NCI-H446 treated with DMSO at 0.1 percent for 48 hours (cell line): ENCODE data around the gene C4A.
"Not testable (repeated sequence)": the region's sequence is repeated elsewhere in the genome, so short reads cannot be mapped to it uniquely, and the experiment has no call there.

Experiments
- DNase-seq: peaks from one replicate; lab custom pipeline; 2025; lab: John Stamatoyannopoulos, UW

C4A gene

DNA sequence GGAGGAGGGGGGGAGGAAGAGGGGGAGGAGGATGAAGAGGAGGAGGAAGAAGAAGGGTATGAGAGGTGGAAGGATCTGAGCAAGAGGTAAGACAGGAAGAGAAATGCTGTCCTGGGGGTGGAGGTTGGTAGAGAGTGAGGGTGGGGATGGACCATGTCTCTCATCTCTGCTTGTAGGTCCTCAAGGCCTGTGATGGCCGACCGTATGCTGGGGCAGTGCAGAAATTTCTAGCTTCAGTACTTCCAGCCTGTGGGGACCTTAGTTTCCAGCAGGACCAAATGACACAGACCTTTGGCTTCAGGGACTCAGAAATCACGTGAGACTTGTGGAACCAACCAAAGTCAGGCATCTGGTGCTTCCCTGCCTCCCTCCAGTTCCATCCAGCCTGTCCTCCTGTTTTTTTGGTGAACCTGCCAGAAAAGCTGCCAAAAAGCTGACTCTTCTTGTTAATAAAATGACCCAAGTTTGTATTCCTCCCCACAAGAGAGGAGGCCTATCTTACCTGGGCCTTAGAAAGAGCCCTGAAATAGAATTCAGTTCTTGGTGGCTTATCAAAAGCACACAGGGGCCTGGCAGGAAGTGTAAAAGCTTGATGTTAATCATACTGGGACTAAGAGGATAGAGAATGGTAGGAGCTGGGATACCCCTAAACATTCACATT lies 2.5 kb upstream of the C4A start:
- no peak for DNase-seq

DNA sequence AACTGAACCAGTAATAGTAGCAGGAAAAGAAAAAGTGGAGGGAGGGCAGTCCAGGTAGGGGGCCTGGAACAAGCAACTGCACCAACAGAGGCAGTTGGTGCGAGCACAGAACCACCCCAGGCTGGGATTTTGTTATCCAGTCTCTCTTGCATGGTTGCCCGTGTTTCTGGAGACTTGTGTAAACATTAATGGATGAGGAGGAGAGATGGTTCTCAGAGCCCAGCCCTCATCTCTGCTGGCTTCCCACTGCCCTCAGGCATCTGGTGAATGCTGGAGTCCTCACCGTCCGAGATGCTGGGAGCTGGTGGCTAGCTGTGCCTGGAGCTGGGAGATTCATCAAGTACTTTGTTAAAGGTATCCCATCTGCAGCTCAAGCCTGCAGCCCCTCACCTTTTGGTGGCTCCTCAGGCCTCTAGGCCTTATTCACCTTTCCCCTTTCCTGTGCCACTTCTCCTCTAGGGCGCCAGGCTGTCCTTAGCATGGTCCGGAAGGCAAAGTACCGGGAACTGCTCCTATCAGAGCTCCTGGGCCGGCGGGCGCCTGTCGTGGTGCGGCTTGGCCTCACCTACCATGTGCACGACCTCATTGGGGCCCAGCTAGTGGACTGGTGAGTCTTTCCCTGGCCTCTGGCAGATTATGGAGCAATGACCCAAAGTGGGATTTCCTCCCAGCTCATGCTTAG lies 1.5 kb upstream of the C4A start:
- DNase-seq = not testable (repeated sequence)

DNA sequence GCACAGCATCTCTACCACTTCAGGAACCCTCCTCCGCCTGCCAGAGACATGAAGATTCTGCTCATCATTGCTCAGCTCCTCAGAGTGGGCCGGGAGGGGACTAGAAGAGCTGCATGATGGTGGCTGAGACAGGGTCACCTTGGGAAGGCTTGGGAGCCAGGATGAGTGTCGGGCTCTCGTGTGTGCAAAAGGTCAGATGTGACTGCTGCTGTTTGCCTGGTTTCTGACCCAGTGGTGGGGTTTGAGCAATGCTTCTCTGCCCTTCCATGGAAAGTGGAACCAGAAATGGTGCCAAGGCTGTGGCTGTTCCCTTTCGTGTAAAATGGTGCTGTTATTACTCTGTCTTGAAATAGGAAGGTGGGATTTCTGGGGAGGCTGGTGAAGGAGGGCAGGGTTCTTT lies 859 bp upstream of the C4A start:
- DNase-seq = not testable (repeated sequence)

DNA sequence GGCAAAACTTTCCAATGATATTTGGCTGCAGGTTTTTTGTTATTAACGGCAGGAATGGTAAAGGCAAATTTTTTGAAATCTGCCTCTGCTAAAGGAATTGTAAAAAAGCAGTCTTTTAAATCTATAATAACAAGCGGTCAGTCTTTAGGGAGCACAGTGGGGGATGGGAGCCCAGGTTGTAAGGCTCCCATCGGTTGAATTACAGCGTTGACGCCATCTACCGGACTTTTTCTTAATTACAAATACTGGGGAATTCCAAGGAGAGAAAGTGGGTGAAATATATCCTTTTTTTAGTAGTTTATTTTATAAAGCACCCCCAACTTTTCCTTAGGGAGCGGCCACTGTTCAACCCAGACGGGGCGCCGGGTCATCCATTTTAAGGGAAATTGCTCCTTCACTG lies 7.5 kb downstream of the C4A start:
- DNase-seq = not testable (repeated sequence)

DNA sequence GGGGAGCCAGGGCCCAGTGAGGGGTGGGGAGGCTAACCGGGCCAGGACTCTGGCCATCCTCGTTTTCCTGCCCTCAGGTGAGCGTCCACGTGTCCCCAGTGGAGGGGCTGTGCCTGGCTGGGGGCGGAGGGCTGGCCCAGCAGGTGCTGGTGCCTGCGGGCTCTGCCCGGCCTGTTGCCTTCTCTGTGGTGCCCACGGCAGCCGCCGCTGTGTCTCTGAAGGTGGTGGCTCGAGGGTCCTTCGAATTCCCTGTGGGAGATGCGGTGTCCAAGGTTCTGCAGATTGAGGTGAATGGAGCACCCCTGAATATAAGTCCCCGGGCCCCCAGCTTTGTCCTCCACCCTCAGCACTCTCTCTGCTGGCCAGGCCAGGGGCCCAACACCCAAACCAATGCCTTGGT lies 12.6 kb downstream of the C4A start:
- DNase-seq = not testable (repeated sequence)

DNA sequence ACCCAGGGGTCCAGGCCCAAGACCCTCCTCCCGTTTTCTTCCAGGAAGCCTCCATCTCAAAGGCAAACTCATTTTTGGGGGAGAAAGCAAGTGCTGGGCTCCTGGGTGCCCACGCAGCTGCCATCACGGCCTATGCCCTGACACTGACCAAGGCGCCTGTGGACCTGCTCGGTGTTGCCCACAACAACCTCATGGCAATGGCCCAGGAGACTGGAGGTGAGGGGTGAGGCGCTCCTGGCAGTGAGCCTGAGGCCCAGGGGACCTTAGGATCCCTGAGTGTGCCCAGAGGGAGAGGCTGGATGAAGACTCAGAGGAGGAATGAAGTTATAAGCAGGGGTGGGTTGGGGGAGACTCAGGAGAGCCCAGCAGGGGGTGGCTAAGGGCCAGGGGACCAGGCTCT lies 14.5 kb downstream of the C4A start:
- not testable (repeated sequence) for DNase-seq

DNA sequence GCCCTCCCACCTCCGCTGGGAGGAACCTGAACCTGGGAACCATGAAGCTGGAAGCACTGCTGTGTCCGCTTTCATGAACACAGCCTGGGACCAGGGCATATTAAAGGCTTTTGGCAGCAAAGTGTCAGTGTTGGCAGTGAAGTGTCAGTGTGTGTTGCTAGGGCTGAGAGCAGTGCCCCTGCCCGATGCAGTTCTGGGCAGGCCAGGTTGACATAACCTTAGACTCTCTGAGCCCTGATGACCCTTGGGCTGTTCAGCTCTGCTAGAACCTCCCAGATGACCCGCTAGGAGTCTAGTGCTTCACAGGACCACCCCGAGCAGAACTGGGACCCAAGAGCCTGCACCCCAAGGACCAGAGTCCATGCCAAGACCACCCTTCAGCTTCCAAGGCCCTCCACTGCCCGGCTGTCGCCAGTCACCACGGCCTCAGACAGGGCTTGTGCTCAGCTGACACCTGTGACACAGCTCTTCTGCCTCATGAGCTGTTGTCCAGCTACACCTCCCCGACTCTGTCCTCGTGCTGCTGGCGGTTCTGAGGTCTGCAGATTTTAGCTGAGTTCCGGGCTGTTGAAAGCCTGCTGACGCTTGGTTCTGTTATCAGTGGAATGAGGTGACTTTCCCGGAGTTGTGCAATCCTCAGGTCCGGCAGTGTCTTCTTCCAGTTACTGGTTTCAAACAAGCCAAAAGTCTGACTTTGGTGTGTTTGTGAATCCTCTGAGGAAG lies 20.9 kb downstream of the C4A start:
- DNase-seq = not testable (repeated sequence)

DNA sequence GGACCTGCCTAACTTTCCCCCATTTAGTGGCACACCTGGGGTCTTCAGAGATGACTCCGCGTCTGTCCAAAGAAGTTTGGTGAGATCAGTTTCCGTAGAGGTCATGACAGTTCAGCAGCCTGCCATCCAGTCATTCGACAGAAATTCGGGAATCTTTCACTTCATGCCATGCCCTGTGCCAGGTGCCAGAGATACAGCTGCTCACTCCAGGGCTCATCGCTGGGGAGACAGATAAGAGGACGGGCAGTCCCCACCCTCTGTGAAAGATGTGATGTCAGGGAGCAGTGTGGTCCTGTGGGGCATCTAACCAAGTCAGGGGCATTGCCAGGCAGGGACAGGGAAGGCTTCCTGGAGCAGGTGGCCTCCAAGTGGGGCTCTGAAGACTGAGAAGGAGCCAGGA lies 21.4 kb downstream of the C4A start:
- not testable (repeated sequence) for DNase-seq

DNA sequence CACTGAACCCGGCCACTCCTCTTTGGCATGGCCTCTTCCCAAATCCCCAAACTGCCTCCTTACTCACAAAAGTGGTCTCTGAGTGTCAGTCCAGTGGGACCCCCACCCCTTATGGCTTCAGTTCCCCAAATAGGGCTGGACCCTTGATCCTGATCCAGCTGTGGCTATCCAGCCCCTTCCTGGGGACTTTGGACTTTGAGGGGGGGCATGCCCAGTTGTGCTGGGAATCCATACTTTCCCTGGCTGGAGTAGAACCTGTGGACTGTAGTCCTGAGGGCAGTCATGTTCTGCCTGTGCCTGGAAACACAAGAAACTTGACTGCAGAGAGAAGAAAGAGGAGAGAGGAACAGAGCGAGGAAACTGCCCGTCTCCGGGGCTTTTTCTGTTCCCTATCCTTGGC lies 22.5 kb downstream of the C4A start:
- DNase-seq = not testable (repeated sequence)

DNA sequence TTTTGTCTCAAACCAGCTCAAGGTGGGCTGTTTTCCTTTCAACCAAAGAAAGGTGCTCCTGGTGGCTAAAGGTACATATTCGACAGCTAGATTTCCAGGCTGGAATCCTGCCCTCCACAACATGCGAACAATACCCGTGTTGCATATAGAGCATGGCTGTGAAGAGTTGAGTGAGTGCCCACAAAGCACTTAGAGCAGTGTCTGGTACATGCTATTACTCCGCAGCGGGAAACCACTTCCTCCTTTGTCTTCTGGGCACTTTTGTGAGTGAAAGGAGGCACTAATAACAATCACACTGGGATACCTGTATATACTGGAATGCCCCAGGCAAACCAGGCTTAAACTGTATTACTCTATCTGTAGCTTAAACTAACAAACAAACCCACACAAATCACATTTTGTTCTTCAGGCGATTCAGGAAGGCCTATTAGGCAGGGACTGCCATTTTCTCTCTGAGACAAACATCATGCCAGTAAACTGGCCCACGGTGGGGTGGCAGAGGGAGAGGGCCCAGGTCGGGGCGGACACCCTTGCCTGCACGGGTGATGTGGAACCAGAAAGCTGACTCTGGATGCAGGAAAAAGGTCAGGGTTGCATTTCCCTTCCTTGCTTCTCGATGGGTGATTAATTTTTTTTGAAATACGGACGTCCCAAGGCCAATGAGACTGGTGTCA lies 23.1 kb downstream of the C4A start:
- not testable (repeated sequence) for DNase-seq

DNA sequence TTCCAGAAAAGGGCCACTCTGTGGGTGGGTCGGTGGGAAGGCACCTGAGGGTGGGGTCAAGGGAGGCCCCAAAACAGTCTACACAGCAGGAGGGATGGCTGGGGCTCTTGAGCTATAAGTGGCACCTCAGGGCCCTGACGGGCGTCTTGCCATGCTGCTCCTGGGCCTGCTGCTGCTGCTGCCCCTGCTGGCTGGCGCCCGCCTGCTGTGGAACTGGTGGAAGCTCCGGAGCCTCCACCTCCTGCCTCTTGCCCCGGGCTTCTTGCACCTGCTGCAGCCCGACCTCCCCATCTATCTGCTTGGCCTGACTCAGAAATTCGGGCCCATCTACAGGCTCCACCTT lies 23.7 kb downstream of the C4A start:
- DNase-seq = not testable (repeated sequence)

DNA sequence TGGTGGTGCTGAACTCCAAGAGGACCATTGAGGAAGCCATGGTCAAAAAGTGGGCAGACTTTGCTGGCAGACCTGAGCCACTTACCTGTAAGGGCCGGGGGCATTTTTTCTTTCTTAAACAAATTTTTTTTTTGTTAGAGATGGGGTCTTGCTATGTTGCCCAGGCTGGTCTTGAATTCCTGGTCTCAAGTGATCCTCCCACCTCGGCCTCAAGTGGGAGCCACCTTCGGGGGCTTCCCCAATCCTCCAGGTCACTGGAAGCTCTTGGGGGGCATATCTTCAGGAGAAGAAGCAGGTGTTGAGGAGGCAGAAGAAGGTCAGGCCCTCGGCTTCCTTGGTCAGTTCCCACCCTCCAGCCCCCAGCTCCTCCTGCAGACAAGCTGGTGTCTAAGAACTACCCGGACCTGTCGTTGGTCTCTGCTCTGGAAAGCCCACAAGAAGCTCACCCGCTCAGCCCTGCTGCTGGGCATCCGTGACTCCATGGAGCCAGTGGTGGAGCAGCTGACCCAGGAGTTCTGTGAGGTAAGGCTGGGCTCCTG lies 24.2 kb downstream of the C4A start:
- DNase-seq = not testable (repeated sequence)

DNA sequence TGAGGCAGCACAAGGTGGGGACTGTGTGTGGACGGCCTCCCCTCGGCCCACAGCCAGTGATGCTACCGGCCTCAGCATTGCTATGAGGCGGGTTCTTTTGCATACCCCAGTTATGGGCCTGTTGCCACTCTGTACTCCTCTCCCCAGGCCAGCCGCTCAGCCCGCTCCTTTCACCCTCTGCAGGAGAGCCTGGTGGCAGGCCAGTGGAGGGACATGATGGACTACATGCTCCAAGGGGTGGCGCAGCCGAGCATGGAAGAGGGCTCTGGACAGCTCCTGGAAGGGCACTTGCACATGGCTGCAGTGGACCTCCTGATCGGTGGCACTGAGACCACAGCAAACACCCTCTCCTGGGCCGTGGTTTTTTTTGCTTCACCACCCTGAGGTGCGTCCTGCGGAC lies 25.2 kb downstream of the C4A start:
- DNase-seq = not testable (repeated sequence)

DNA sequence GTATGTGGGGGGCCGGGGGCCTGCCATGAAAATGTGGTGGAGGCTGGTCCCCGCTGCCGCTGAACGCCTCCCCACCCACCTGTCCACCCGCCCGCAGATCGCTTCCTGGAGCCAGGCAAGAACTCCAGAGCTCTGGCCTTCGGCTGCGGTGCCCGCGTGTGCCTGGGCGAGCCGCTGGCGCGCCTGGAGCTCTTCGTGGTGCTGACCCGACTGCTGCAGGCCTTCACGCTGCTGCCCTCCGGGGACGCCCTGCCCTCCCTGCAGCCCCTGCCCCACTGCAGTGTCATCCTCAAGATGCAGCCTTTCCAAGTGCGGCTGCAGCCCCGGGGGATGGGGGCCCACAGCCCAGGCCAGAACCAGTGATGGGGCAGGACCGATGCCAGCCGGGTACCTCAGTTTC lies 26.2 kb downstream of the C4A start:
- DNase-seq = not testable (repeated sequence)

DNA sequence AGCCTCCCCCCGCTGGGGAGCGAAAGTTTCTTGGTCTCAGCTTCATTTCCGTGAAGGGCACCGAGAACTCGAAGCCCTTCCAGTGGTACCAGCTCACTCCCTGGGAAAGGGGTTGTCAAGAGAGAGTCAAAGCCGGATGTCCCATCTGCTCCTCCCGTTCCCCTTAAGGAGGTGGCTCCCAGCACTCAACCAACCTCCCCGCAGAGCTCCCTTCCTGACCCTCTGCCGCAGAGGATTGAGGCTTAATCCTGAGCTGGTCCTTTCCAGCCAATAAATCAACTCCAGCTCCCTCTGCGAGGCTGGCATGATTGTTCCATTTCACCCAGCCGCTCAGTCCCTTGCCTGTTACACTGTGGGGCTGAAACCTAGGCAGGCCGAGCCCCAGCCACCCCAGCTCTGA lies 26.8 kb downstream of the C4A start:
- DNase-seq = not testable (repeated sequence)

DNA sequence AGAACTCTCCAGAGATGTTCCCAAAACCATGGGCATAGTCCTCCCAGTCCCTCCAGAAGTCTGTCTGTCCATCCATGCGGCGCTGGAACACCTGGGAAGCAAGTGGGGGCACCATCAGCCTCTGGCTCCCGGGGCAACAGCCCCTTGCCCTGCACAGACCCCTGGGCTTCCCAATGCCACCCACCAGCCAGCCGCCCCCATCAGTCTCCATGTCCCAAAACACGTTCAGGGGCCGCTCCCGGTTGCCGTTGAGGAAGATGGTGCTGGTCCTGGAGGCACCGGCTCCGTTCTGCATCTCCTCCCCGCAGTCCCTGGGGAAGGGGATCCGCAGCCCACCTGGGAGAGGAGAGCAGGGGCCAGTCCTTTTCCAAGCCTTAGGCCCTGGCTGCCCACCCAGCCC lies 27.7 kb downstream of the C4A start:
- not testable (repeated sequence) for DNase-seq

DNA sequence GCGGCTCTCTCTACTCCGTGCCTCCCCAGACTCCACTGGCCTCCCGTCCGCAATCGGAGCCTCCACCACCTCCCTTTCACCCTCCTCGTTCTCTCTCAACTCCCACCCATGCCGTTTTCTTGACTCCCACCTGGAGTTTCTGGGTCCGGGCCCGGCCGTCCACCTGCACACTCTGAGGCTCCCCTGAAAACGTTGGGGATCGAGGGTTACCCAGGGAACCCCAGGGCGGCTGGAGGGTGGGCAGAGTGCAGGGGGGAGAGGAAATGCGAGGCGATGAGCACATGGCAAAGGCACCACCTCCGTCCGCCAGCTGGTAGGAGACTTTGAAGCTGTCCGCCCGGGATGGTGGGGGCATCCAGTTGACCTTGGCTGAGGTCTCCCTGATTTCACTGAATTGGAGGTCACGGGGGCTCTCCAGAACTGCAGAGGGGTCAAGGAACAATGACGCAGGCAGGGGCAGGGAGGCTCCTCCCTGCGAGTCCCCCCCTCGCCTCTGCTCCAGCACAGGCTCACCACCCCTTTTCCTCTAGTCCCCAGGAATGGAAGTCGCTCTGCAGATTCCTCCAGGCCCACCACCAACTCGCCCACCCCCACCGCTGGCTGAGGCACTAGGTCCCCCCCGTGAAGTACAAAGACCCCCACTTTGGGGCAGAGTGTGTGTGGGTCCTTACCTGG lies 29.1 kb downstream of the C4A start:
- DNase-seq = not testable (repeated sequence)

DNA sequence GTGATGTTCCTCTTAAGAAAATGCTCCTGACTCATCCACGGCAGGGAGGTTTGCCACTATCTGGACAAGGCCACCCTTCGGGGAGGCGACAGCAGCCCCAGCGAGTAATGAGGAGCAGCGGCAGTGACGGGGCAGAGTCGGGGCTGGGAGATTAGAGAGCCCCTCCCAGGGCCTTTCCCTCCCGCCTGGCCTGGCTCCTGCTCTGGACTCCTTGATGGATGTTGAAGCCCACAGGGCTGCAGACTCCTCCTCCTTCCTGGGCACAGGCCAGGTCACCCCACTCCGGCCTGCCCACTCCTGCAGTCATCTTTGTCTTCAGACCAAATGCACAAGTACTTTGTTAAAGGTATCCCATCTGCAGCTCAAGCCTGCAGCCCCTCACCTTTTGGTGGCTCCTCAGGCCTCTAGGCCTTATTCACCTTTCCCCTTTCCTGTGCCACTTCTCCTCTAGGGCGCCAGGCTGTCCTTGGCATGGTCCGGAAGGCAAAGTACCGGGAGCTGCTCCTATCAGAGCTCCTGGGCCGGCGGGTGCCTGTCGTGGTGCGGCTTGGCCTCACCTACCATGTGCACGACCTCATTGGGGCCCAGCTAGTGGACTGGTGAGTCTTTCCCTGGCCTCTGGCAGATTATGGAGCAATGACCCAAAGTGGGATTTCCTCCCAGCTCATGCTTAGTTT lies 31.2 kb downstream of the C4A start:
- not testable (repeated sequence) for DNase-seq

DNA sequence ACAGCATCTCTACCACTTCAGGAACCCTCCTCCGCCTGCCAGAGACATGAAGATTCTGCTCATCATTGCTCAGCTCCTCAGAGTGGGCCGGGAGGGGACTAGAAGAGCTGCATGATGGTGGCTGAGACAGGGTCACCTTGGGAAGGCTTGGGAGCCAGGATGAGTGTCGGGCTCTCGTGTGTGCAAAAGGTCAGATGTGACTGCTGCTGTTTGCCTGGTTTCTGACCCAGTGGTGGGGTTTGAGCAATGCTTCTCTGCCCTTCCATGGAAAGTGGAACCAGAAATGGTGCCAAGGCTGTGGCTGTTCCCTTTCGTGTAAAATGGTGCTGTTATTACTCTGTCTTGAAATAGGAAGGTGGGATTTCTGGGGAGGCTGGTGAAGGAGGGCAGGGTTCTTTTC lies 31.9 kb downstream of the C4A start:
- DNase-seq = not testable (repeated sequence)

DNA sequence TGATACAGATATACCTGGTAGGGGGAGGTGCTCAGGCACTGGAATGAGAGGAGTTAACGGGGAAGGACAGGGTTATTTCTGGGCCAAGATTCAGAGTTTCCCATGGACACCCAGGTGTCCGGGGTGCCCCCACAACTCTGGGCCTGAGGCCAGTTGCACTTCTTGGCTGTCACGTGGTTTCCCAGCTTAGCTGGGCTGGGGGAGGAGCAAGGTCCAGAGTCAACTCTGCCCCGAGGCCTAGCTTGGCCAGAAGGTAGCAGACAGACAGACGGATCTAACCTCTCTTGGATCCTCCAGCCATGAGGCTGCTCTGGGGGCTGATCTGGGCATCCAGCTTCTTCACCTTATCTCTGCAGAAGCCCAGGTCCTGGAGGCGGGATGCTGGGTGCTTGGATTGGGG lies 32.7 kb downstream of the C4A start, which contains the start of gene C4B:
TSS of gene C4B (plus strand) at position 249 of the 400 bp plus-strand sequence. CDS start at position 300, 51 bp downstream.
- DNase-seq = not testable (repeated sequence)

DNA sequence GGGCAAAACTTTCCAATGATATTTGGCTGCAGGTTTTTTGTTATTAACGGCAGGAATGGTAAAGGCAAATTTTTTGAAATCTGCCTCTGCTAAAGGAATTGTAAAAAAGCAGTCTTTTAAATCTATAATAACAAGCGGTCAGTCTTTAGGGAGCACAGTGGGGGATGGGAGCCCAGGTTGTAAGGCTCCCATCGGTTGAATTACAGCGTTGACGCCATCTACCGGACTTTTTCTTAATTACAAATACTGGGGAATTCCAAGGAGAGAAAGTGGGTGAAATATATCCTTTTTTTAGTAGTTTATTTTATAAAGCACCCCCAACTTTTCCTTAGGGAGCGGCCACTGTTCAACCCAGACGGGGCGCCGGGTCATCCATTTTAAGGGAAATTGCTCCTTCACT lies 40.2 kb downstream of the C4A start:
- DNase-seq = not testable (repeated sequence)
